Fibroblast of lung (primary cell): ENCODE data around the gene ENTR1.

ENCODE experiments used
- EZH2 ChIP-seq: IDR thresholded peaks from 2 replicates; pipeline ENCODE4 v1.5.1; 2012; ENCODE audit warnings: low read length, control low read depth, mild to moderate bottlenecking; ENCODE audit errors: missing control alignments
- TF ChIP-seq, protein P1 (sequence below), 2 donors: IDR thresholded peaks in 1 of 2; conservative IDR thresholded peaks in 1 of 2; 1 replicate in 1 of 2; 2 replicates in 1 of 2; pipeline ENCODE4 v1.5.1; 2011 to 2012; ENCODE audit warnings: low read length in 2 of 2, control low read depth in 1 of 2, inconsistent platforms in 1 of 2, low read depth in 1 of 2, mild to moderate bottlenecking in 1 of 2

DNA sequence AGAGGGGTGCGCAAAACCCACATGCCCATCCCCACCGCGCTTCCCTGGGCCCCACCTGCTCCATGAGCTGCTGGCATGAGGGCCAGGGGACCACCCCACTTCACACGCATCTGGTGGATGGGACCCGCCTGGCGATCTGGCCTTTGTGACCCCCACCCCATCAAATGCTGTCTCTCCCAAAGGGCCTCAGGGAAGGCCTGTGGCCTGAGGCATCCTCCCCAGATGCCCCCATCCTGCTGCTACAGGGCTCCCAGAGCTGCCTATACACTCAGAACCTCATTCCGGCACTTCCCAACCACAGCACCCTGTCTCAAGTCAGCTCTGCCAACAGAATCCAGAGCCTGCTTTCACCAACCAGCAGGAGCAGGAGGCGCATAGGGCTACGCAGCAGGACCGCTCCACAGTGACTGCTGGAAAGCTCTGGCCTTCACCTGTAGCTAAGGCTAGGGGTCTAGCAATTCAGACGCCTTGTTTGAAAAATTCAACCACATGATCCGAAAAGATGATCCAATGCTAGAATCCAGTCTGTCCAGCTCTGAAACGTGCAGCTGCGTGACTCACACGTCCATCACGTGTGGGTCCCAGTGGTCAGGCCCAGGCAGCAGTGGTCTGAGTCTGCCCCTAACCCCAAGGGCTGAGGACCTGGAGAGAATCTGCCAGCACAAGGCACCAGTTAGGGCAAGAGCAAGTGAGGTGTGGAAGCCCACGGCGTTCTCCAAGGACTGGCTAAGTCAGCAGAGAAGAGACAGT lies 9.1 kb downstream of the ENTR1 start:
- no peak for TF ChIP-seq EZH2
- TF ChIP-seq, protein P1, sequence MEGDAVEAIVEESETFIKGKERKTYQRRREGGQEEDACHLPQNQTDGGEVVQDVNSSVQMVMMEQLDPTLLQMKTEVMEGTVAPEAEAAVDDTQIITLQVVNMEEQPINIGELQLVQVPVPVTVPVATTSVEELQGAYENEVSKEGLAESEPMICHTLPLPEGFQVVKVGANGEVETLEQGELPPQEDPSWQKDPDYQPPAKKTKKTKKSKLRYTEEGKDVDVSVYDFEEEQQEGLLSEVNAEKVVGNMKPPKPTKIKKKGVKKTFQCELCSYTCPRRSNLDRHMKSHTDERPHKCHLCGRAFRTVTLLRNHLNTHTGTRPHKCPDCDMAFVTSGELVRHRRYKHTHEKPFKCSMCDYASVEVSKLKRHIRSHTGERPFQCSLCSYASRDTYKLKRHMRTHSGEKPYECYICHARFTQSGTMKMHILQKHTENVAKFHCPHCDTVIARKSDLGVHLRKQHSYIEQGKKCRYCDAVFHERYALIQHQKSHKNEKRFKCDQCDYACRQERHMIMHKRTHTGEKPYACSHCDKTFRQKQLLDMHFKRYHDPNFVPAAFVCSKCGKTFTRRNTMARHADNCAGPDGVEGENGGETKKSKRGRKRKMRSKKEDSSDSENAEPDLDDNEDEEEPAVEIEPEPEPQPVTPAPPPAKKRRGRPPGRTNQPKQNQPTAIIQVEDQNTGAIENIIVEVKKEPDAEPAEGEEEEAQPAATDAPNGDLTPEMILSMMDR (conservative IDR thresholded peaks at IDR 0.05 in 1 of 2, IDR thresholded peaks at IDR 0.05 in 1 of 2; ENCODE audit: low read depth in 1 of 2, low read length in 2 of 2) = no peak
